Tibial nerve (tissue), 4 donors: Measurements from ENCODE around the gene COMT.
A peak's percentile ranks its signal among the peaks of the same experiment; 100 is the strongest.

ENCODE experiments used
- CTCF ChIP-seq, 5 experiments: fragments of 200-600 bp in 3 of 5; fragments of 450-650 bp in 2 of 5; sonication (generic) in 3 of 5; IDR thresholded peaks; one replicate each; pipeline ENCODE4 v1.5.1; 2016 to 2019; ENCODE audit warnings: antibody characterized with exemption in 5 of 5, mild to moderate bottlenecking in 3 of 5, moderate library complexity in 2 of 5
- EP300 ChIP-seq, 2 donors: sonication (generic); formaldehyde crosslinking; IDR thresholded peaks; one replicate each; pipeline ENCODE4 v1.6.1; 2017; ENCODE audit warnings: antibody characterized with exemption in 2 of 2, mild to moderate bottlenecking in 1 of 2
- POLR2A ChIP-seq, 2 donors: fragments of 450-650 bp; IDR thresholded peaks; one replicate each; pipeline ENCODE4 v1.6.1; 2017; ENCODE audit warnings: antibody characterized with exemption in 2 of 2, mild to moderate bottlenecking in 2 of 2, moderate library complexity in 2 of 2

- TF ChIP-seq CTCF (IDR thresholded peaks at IDR 0.05) (peak; percentile 82 to 97 (median 82)), EP300 (IDR thresholded peaks at IDR 0.05) (no peak), POLR2A (IDR thresholded peaks at IDR 0.05) (no peak)
These were observed 32.0 kb upstream of the COMT start for GRCh38 chr22:19909350-19910179.
